Subcutaneous adipose tissue (tissue), 4 donors: ENCODE measurements around the gene CEP89. TPM values are rescaled to one million over a fixed set of nuclear protein-coding genes. Genes with fewer than 3 reads are reported as not detected.

Experiments used
- total RNA-seq, 4 donors: library from RNA; depleted of rRNA; stranded (reverse); fragments of >200 nt; gene quantifications; one replicate each; pipeline ENCODE4 v1.1.0, GENCODE V29; 2016
- TF ChIP-seq, protein P1 (sequence below): fragments of 450-650 bp; IDR thresholded peaks from one replicate; pipeline ENCODE4 v1.5.1; 2016; ENCODE audit warnings: low read depth, mild to moderate bottlenecking, control low read depth, antibody characterized with exemption, moderate library complexity

CEP89 gene
- total RNA-seq, 4 donors from 2014 or later, result 9.9 to 14.3 (median 11.5) TPM

DNA sequence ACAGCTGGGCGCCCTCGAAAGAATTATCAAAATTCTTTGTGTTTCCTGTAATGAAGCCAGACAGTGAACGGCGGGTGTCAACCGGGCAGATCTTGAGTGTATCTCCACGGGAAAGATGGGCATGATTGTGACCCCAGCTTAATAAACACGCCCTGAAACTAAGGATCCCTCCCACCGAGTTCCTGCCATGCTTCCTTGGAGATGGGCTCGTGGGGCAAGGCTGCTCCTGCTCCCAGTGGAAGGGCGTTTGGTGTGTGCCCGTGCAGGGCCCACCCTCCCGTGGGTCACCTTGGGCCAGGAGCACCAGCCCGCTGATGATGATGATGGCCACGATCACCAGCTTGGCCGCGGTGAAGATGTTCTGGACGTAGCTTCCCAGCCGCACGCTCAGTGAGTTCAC lies 109.6 kb downstream of the CEP89 start:
- TF ChIP-seq, protein P1, sequence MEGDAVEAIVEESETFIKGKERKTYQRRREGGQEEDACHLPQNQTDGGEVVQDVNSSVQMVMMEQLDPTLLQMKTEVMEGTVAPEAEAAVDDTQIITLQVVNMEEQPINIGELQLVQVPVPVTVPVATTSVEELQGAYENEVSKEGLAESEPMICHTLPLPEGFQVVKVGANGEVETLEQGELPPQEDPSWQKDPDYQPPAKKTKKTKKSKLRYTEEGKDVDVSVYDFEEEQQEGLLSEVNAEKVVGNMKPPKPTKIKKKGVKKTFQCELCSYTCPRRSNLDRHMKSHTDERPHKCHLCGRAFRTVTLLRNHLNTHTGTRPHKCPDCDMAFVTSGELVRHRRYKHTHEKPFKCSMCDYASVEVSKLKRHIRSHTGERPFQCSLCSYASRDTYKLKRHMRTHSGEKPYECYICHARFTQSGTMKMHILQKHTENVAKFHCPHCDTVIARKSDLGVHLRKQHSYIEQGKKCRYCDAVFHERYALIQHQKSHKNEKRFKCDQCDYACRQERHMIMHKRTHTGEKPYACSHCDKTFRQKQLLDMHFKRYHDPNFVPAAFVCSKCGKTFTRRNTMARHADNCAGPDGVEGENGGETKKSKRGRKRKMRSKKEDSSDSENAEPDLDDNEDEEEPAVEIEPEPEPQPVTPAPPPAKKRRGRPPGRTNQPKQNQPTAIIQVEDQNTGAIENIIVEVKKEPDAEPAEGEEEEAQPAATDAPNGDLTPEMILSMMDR, result no peak

DNA sequence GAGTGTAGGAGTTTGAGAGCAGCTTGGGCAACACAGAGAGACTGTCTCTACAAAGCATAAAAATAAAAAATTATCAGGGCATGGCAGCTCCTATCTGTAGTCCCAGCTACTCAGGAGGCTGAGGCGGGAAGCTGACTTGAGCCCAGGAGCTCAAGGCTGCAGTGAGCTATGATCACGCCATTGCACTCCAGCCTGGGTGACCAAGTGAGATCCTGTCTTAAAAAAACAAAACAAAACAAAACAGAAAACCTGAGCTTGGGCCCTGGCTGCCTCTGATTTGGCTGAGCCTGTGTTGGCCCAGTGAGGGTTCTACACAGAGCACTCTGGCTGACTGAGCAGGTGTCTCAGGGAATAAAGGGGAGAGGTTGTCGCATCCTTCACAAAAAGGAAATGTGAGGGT lies 110.2 kb downstream of the CEP89 start:
- TF ChIP-seq, protein P1, result no peak

DNA sequence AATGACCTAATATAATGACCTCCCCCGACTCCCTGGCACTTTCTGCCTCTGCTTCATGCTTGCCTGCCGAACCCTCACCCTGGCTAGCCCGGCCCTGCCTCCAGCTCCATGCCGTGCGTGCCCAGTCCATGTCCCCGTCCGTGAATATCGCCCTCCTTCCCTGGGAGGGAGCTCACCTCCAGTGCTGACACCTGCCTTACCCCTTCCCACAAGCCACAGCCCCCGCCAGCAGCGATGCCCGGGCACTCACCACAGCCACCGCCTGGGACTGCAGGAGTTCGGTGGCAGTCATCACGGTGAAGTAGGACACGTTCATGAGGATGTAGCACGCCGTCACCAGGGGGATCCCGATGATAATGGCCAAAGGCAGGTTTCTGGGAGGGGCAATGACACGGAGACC lies 112.2 kb downstream of the CEP89 start:
- TF ChIP-seq, protein P1, result no peak

DNA sequence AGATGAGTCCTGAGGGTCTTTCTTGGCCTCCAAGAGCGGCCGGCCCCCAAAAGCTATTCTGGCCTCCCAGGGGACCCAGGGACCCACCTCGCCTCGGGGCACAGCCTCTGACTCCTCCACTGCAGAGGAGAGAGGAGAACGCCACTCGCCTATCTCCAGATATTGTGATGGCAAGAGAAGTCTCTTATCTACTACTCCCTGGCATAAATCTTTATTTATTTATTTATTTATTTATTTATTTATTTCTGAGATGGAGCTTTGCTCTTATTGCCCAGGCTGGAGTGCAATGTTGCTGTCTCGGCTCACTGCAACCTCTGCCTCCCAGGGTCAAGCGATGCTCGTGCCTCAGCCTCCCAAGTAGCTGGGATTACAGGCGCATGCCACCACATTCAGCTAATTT lies 113.2 kb downstream of the CEP89 start:
- TF ChIP-seq, protein P1, result no peak

DNA sequence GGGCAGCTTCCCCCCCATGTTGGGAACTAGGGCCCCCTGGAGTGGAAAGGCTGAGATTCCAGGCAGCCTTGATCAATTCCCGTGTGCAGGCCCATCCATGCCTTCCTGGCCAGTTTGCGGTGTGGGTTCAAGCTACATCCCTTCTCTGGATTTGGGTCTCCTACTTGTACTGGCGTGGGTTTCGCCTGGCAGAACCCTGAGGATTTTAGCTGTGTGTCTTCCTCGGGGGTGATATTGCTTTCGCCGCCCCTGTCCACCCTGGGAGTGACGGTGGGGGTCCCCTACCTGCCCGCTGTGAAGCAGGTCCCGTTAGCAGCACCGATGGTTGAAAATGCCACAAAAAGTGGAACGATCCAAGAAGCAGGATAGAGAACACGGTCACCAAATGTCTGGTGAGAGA lies 113.6 kb downstream of the CEP89 start:
- TF ChIP-seq, protein P1, result no peak

DNA sequence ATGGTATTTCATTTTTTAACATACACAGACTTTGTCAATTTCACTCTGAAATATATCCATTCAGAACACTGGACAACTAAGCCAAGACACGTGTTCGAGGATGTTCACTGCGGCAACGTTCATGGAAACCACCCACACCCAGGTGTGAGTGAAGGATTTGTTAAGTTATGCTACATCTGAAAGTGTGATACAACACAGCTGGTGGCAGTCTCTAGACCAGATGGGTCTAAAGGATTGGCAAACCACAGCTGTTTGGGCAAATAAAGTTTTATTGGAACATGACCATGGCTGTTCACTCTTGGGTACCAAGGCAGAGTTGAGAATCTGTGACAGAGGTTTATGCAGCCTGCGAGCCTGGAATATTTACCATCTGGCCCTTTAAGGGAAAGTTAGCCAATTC lies 114.2 kb downstream of the CEP89 start:
- TF ChIP-seq, protein P1, result no peak

DNA sequence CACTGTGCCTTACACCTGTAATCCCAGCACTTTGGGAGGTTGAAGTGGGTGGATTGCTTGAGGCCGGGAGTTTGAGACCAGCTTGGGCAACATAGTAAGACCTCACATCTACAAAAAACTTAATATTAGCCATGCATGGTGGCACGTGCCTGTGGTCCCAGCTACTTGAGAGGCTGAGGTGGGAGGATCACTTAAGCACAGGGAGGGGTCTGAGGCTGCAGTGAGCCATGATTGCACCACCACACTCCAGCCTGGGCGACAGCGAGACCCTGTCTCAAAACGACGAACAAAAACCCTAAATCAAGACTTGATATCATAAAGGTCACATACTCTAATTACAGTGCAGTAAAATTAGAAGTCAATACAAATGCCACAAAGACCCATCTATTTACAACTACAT lies 119.5 kb downstream of the CEP89 start:
- TF ChIP-seq, protein P1, result no peak

DNA sequence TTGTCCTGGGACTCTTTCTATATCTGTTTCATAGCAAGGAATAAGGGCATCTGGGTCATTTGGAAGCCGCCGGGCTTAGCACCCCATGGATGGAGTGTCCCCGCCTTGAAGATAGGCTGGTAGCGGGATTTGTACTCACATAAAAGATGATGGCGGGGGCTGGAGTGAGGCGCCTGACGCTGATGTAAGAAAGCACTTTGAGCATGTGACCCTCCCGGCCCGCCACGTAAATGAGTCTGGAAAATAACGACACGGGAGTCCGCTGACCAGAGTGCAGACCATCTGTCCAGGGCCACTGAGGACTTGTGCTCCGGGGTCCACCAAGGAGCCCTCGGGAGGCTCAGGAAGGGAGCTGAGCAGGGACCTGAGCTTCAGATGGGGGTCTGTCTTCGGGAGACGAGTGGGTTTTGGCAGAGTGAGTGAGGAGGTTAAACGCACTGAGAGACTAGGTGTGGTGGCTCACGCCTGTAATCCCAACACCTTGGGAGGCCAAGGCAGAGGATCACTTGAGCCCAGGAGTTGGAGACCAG lies 128.0 kb downstream of the CEP89 start:
- TF ChIP-seq, protein P1, result no peak
